Aorta (tissue), 5 donors: ENCODE data around the gene TNIK. TPM values are rescaled to one million over a fixed set of nuclear protein-coding genes. Genes with fewer than 3 reads are reported as not detected.

Experiments
- ATAC-seq: fragments of 200-7000 bp; cut with Tn5 transposase; one replicate; pipeline ENCODE4 v1.9.1; 2022; ENCODE audit warnings: moderate library complexity; ENCODE audit not compliant: low FRiP score
- DNase-seq, 2 donors: peaks; one replicate each; pipeline ENCODE4 v3.0.0-alpha.2; 2020
- H3K27ac ChIP-seq, 2 donors: one replicate each; pipeline ENCODE4 v1.5.1; 2013; ENCODE audit warnings: low read length in 2 of 2, mild to moderate bottlenecking in 2 of 2, moderate library complexity in 2 of 2, control low read depth in 1 of 2, inconsistent platforms in 1 of 2, low read depth in 1 of 2
- H3K27me3 ChIP-seq, 2 donors: one replicate each; pipeline ENCODE4 v1.6.1; 2013; ENCODE audit warnings: control low read depth in 1 of 2, low read length in 1 of 2, mild to moderate bottlenecking in 1 of 2, moderate library complexity in 1 of 2; ENCODE audit not compliant: insufficient read depth in 2 of 2, control insufficient read depth in 1 of 2
- H3K36me3 ChIP-seq, 2 donors: one replicate each; pipeline ENCODE4 v1.6.1; 2013; ENCODE audit warnings: control low read depth in 1 of 2, low read length in 1 of 2, mild to moderate bottlenecking in 1 of 2; ENCODE audit not compliant: insufficient read depth in 2 of 2, control insufficient read depth in 1 of 2
- H3K4me1 ChIP-seq, 2 donors: one replicate each; pipeline ENCODE4 v1.6.1; 2013; ENCODE audit warnings: low read length in 2 of 2, control low read depth in 1 of 2, mild to moderate bottlenecking in 1 of 2, moderate library complexity in 1 of 2; ENCODE audit not compliant: insufficient read depth in 2 of 2, control insufficient read depth in 1 of 2
- H3K4me3 ChIP-seq, 2 donors: one replicate each; pipeline ENCODE4 v1.5.1; 2013; ENCODE audit warnings: low read length in 2 of 2, control low read depth in 1 of 2, mild to moderate bottlenecking in 1 of 2
- H3K9me3 ChIP-seq: one replicate; pipeline ENCODE4 v1.6.1; 2013; ENCODE audit warnings: mild to moderate bottlenecking, low read length; ENCODE audit not compliant: control insufficient read depth
- whole genome bisulfite sequencing, 2 donors: extraction: QIAGEN DNeasy Blood & Tissue Kit; methylation state at CpG; one replicate each; pipeline ENCODE4 v1.1.7; 2013; 5-methylcytosine and 5-hydroxymethylcytosine counted together
- intact Hi-C, 2 donors: fragments of 100-400 bp; cut with DNase I; formaldehyde crosslinking; loops; one replicate each; pipeline versions ENCODE4 v1.14.2 to v1.15.0; 2022
- polyA plus RNA-seq, 2 donors: library from polyadenylated mRNA; stranded (reverse); fragments of 200-250 nt; gene quantifications; one replicate each; pipeline ENCODE4 v1.2.3, GENCODE V29; 2013
- total RNA-seq, 2 donors: library from RNA; stranded (reverse); fragmentation: NEBNext Ultra II Directional; extraction: Animal tissue kit (Norgen Biotek cat#: 25700); gene quantifications; one replicate each; pipeline ENCODE4 v1.2.1, GENCODE V29; 2021
- donor health status: healthy with polysubstance abuse.
- donor health status: Bipolar disorder and iron deficiency.
- donor health status: DM: no; HTN: no; CAD: no.
- donor health status: DM: no; HTN: no; CAD: no.
- donor health status: DM: yes; HTN: yes; CAD: no.

TNIK gene
- total and polyA plus RNA-seq, 4 donors: 4.7 to 14.6 (median 8.8) TPM

DNA sequence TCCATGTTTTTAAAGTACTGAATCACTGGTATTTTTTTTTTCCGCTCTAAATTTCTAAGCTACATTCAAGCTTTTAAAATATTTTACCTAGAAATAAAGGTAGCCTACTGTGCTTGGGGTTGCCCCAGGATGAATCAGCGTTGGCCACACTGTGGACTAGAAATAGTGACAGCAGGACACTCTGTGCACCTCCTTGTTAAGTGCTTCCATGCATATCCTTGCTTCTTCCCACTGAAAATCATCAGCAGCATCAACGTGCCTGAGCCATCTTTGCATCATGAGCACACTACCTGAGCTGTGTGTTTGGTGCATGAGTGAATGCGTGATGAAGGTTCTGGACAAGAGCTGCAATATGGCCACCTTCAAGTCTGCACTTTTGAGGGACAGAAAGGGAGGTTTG lies 291.7 kb downstream of the TNIK start:
- intact Hi-C loops: loop anchor here in 1 of 2 donors (5.0 kb wide), 1 partner anchor 399 kb away; no protein-coding TSS in a partner anchor
- Histone ChIP-seq H3K4me3 (no peak overlapping the region), H3K27me3 (no peaks in the 10 kb centered on the region), H3K9me3 (no peaks in the 10 kb centered on the region), H3K4me1 (no peaks in the 10 kb centered on the region), H3K27ac (no peak overlapping the region), H3K36me3 (no peaks in the 10 kb centered on the region)
- WGBS, 2 donors: 97 to 99% methylated on average over 4 of the region's 4 CpGs
- DNase-seq (no peak), ATAC-seq (no peak)

DNA sequence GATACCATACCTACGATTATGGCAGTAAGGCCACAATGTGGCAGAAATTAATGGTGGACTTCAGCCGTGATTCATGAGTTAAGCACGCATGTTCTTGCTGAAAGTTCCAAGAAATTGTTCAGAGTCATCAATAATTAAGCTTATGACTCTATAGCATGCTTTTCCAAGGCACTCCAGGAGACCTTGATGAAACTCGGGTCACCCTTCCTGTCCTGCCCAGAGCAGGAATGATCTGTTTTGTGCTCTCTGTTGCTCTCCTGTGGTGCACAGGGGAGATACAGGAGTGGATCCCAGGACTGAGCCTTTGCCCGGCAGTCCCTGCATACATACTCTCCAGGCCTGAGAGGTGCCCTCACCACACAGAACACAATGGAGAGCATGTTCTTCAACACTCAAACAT lies 292.1 kb downstream of the TNIK start:
- WGBS, 2 donors: 80 to 82% methylated on average over 5 of the region's 5 CpGs
- H3K27me3 ChIP-seq: no peaks in the 10 kb centered on the region
- ATAC-seq (no peak), DNase-seq (no peak)
- intact Hi-C loops: loop anchor here in 1 of 2 donors (5.0 kb wide), 1 partner anchor 399 kb away; no protein-coding TSS in a partner anchor
- no peak overlapping the region for H3K4me3 ChIP-seq
- H3K36me3 ChIP-seq: peaks cover 0 to 2% of the 10 kb centered on the region in 2 donors
- no peak overlapping the region for H3K27ac ChIP-seq
- no peaks in the 10 kb centered on the region for H3K9me3 ChIP-seq
- H3K4me1 ChIP-seq: no peaks in the 10 kb centered on the region

DNA sequence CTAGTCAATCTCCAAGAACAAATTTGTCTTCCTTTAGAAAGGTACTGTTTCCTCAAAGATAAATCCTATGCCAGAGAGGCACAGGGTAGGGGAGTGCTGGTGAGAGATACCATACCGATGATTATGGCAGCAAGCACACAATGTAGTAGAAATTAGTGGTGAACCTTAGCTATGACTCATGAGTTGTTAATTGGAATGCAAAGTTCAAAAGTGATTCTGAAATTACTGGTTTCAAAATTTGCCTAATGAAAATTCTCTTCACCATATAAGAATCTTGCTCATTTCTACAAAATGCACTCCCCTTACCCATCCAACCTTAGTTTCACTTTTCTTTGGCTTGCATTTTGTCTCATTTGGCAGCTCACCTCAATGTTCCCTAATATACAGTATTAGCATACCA lies 294.2 kb downstream of the TNIK start:
- H3K27ac ChIP-seq: no peak overlapping the region
- ATAC-seq (no peak), DNase-seq (no peak)
- intact Hi-C loops: loop anchor here in 1 of 2 donors (5.0 kb wide), 1 partner anchor 401 kb away; no protein-coding TSS in a partner anchor
- no peaks in the 10 kb centered on the region for H3K9me3 ChIP-seq
- H3K36me3 ChIP-seq: peaks cover 0 to 4% of the 10 kb centered on the region in 2 donors
- no peaks in the 10 kb centered on the region for H3K27me3 ChIP-seq
- WGBS, 2 donors: 86 to 91% methylated on average over 1 of the region's 1 CpG
- no peaks in the 10 kb centered on the region for H3K4me1 ChIP-seq
- H3K4me3 ChIP-seq: no peak overlapping the region

DNA sequence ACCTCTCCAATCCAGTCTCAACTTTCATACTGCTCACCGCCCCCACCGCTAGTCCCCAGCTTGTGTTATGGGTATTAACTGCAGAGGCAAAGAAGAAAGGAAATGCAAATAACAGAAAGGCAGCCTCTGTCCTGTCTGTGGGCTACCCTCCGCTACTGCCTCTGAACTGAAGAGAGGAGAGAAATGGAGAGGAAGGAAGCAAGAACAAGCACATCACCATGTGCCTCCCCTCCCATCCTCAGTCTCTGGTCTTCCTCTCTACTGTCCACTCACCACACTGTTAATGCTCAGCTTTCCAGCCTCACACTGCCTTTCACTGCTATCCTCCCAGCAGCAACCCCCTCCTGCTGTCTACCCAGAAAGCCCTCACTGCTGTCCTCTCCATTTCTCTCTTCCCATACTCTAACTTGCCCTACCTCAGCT lies 294.7 kb downstream of the TNIK start:
- Histone ChIP-seq H3K4me1 (no peaks in the 10 kb centered on the region), H3K9me3 (no peaks in the 10 kb centered on the region), H3K27ac (no peak overlapping the region), H3K27me3 (no peaks in the 10 kb centered on the region), H3K36me3 (peaks cover 0 to 4% of the 10 kb centered on the region in 2 donors), H3K4me3 (no peak overlapping the region)
- ATAC-seq: no peak
- 100% methylated on average over 3 of the region's 3 CpGs for WGBS, 2 donors
- DNase-seq: no peak
- intact Hi-C loops: loop anchor here in 1 of 2 donors (5.0 kb wide), 1 partner anchor 402 kb away; no protein-coding TSS in a partner anchor

DNA sequence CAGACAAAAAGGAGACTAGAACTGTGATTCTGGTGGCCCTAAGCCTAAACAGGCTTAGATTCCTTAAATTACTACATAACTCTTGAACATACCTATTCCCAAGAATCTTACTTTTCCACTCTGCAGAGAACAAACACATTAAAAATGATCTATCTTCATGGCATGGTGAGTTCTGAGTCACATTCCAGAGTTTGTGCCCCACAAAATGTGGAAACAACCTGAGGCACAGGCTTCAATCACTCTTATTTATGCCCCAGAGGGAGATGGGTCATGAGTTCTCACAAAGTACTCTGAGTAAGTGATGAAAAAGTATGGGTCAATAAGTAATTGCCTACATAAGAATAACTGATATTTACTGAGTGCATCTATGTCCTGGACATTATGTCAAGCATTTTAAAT lies 296.1 kb downstream of the TNIK start:
- Histone ChIP-seq H3K4me1 (no peaks in the 10 kb centered on the region), H3K4me3 (no peak overlapping the region), H3K9me3 (no peaks in the 10 kb centered on the region), H3K27me3 (no peaks in the 10 kb centered on the region), H3K36me3 (peaks cover 0 to 4% of the 10 kb centered on the region in 2 donors), H3K27ac (no peak overlapping the region)
- no peak for ATAC-seq
- intact Hi-C loops: loop anchor here in 1 of 2 donors (5.0 kb wide), 1 partner anchor 403 kb away; no protein-coding TSS in a partner anchor
- no peak for DNase-seq

DNA sequence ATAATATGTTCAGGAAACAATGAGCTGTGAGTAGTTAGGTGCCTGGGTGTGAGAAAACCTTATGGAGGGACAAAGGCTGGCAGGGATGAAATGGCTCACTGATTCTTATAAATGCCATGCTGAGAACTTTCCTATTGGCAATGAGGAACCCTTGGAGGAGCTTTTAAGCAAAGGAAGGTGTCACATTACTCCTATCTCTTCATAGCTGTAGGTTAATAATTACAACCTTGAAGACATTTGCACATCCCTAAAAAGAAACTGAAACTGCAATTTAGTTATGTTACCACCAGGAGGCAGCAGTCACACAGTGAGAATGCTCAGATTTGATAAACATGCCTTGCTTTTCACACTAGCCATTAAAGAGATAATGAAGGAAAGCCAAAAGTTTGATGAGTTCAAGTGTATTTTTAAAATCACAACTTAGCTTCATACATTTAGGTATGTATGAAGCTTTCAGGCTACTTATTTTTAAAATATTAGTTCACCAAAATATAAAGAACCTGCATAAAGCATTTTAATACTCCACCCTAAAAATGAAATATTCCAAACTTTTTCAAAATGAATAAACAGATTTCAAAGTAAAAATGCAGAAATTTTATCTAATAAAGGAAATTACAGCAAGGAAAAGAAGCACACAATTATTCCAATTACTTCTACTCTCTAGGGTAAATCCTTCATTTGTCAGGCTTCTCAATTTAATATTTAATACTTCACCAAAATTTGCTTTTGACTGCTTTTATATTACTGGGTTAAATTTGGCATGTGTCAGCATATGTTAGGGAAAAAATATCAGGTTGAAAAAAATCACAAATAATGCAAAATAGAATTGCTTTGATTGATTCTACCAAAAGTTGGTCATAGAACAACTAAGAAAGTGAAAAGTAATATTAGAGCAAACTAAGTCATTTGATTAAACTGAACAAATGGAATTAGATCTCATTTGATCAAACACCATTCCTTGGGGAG lies 296.8 kb downstream of the TNIK start:
- DNase-seq (no peak), ATAC-seq (no peak)
- H3K4me3 ChIP-seq: no peak overlapping the region
- intact Hi-C loops: loop anchor here in 1 of 2 donors (5.0 kb wide), 1 partner anchor 404 kb away; no protein-coding TSS in a partner anchor
- H3K36me3 ChIP-seq: peaks cover 0 to 4% of the 10 kb centered on the region in 2 donors
- no peaks in the 10 kb centered on the region for H3K9me3 ChIP-seq
- H3K4me1 ChIP-seq: no peaks in the 10 kb centered on the region
- no peaks in the 10 kb centered on the region for H3K27me3 ChIP-seq
- no peak overlapping the region for H3K27ac ChIP-seq

DNA sequence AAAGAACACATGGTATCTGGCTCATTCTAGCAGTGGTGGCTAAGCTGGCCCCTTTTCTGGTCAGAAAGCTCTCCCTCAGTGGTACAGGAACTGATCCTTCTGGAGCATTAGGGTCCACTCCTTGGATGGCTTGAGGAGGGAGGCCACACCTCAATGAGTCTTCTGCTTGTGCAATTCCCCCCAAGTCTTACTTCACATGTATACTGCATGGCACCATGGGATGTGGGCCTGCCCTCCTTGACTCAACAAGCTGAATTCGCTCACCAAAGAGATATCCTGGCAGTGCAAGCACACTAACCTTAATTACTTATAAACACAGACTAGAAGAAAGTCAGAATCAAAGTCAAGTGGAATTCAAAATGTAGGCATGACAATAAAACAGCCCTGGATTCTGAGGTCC lies 299.9 kb downstream of the TNIK start:
- Histone ChIP-seq H3K4me1 (no peaks in the 10 kb centered on the region), H3K27me3 (no peaks in the 10 kb centered on the region), H3K4me3 (no peak overlapping the region), H3K9me3 (no peaks in the 10 kb centered on the region), H3K27ac (no peak overlapping the region), H3K36me3 (peaks cover 0 to 4% of the 10 kb centered on the region in 2 donors)
- WGBS, 2 donors: 99 to 100% methylated on average over 1 of the region's 1 CpG
- intact Hi-C loops: loop anchor here in 1 of 2 donors (5.0 kb wide), 1 partner anchor 407 kb away; no protein-coding TSS in a partner anchor
- ATAC-seq (no peak), DNase-seq (no peak)

DNA sequence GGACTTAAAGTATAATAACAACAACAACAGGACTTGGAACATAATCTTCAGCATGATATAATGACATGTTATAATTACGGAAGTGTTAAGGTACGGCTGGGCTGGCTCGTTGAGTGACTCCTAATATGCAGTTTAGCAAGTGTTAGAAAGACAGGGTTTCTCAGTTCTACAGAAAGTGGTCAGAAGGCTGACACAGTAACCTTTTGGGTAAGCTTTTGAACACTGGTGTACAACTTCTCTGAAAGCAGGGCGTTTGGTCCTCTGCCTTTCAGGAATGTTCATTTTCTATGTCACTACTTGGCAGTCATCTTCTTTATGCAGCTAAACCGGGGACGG lies 300.4 kb downstream of the TNIK start:
- DNase-seq (no peak), ATAC-seq (no peak)
- WGBS, 2 donors: 91 to 94% methylated on average over 6 of the region's 6 CpGs
- H3K4me1 ChIP-seq: no peaks in the 10 kb centered on the region
- no peaks in the 10 kb centered on the region for H3K27me3 ChIP-seq
- peaks cover 0 to 4% of the 10 kb centered on the region in 2 donors for H3K36me3 ChIP-seq
- no peaks in the 10 kb centered on the region for H3K9me3 ChIP-seq
- no peak overlapping the region for H3K4me3 ChIP-seq
- intact Hi-C loops: loop anchor here in 1 of 2 donors (5.0 kb wide), 1 partner anchor 408 kb away; no protein-coding TSS in a partner anchor
- no peak overlapping the region for H3K27ac ChIP-seq
